GM12878 (cell line): ENCODE measurements around the gene SHISA7.

Source experiments
- CREB1 ChIP-seq: IDR thresholded peaks from 2 replicates; pipeline ENCODE4 v1.6.1; 2012; ENCODE audit warnings: low read depth, mild to moderate bottlenecking, inconsistent platforms
- EZH2 ChIP-seq: IDR thresholded peaks from 2 replicates; pipeline ENCODE4 v1.6.1; 2012; ENCODE audit warnings: low read depth, mild to moderate bottlenecking, control low read depth, inconsistent platforms, low read length, borderline replicate concordance; ENCODE audit not compliant: control insufficient read depth
- HDAC6 ChIP-seq: fragments of 200-600 bp; sonication (generic); IDR thresholded peaks from one replicate; pipeline ENCODE4 v1.8.0; 2017; ENCODE audit warnings: antibody characterized with exemption; ENCODE audit not compliant: unreplicated experiment
- RFX5 ChIP-seq: IDR thresholded peaks from 2 replicates; pipeline ENCODE4 v1.6.1; 2011; ENCODE audit warnings: low read depth, low read length, improper control_type of control experiment
- SIN3A ChIP-seq: IDR thresholded peaks from 2 replicates; pipeline ENCODE4 v1.6.1; 2012; ENCODE audit warnings: low read depth, low read length, improper control_type of control experiment
- ZNF274 ChIP-seq: IDR thresholded peaks from one replicate; pipeline ENCODE4 v1.8.0; 2011; ENCODE audit not compliant: insufficient read length, insufficient read depth

GRCh38 chr19:55478364-55478763 lies 35.3 kb upstream of the SHISA7 start:
- TF ChIP-seq EZH2 = no peak
- TF ChIP-seq ZNF274 = no peak
- no peak for TF ChIP-seq HDAC6
- no peak for TF ChIP-seq SIN3A
- no peak for TF ChIP-seq RFX5
- TF ChIP-seq CREB1 = no peak
